ENCODE measurements around the gene TPRG1.

TPRG1 gene

GRCh38 chr3:189298469-189299375 is 127.0 kb downstream of the TPRG1 start:
- H3K4me3 Mint-ChIP-seq = no peak overlapping the region
- H3K36me3 Mint-ChIP-seq = no peaks in the 10 kb centered on the region
- H3K27ac Mint-ChIP-seq = no peak overlapping the region
- ATAC-seq (peak; percentile 93), DNase-seq (ENCODE audit: low spot score in 2 of 2) (no peak)
- H3K9me3 Mint-ChIP-seq = no peaks in the 10 kb centered on the region
- H3K4me1 Mint-ChIP-seq = peaks cover 6% of the 10 kb centered on the region

GRCh38 chr3:189300345-189300744 is 128.6 kb downstream of the TPRG1 start:
- ATAC-seq (no peak), DNase-seq (ENCODE audit: low spot score in 2 of 2) (no peak)
- Mint-ChIP-seq H3K36me3 (no peaks in the 10 kb centered on the region), H3K4me3 (no peak overlapping the region), H3K27ac (no peak overlapping the region), H3K9me3 (no peaks in the 10 kb centered on the region), H3K4me1 (peaks cover 12% of the 10 kb centered on the region)

- peaks cover 19% of the 10 kb centered on the region for H3K4me1 Mint-ChIP-seq
- ATAC-seq = no peak
- H3K27ac Mint-ChIP-seq = no peak overlapping the region
Observed at GRCh38 chr3:189301479-189301878, 129.7 kb downstream of the TPRG1 start.

GRCh38 chr3:189303584-189303983 is 131.8 kb downstream of the TPRG1 start:
- no peaks in the 10 kb centered on the region for H3K36me3 Mint-ChIP-seq
- ATAC-seq (no peak), DNase-seq (ENCODE audit: low spot score in 2 of 2) (no peak)
- H3K4me1 Mint-ChIP-seq = peaks cover 23% of the 10 kb centered on the region
- no peaks in the 10 kb centered on the region for H3K9me3 Mint-ChIP-seq
- H3K4me3 Mint-ChIP-seq = no peak overlapping the region
- no peak overlapping the region for H3K27ac Mint-ChIP-seq

More at GRCh38 chr3:189301479-189301878, 129.7 kb downstream of the TPRG1 start:
- no peak for DNase-seq (ENCODE audit: low spot score in 2 of 2)
- Mint-ChIP-seq H3K36me3 (no peaks in the 10 kb centered on the region), H3K9me3 (no peaks in the 10 kb centered on the region), H3K4me3 (no peak overlapping the region)

GRCh38 chr3:189304465-189305351 is 132.9 kb downstream of the TPRG1 start:
- Mint-ChIP-seq H3K36me3 (no peaks in the 10 kb centered on the region), H3K4me1 (peaks cover 23% of the 10 kb centered on the region), H3K4me3 (peak overlapping the region; percentile 30), H3K9me3 (no peaks in the 10 kb centered on the region), H3K27ac (peak overlapping the region; percentile 64)
- peak; percentile 57 for ATAC-seq
- no peak for DNase-seq (ENCODE audit: low spot score in 2 of 2)

- DNase-seq (ENCODE audit: low spot score in 2 of 2) (no peak), ATAC-seq (peak; percentile 90)
- peaks cover 23% of the 10 kb centered on the region for H3K4me1 Mint-ChIP-seq
- peaks cover 6% of the 10 kb centered on the region for H3K36me3 Mint-ChIP-seq
- H3K4me3 Mint-ChIP-seq = peak overlapping the region; percentile 30
- H3K27ac Mint-ChIP-seq = peak overlapping the region; percentile 64
- H3K9me3 Mint-ChIP-seq = no peaks in the 10 kb centered on the region
Observed at GRCh38 chr3:189305412-189305811, 133.6 kb downstream of the TPRG1 start.

- H3K36me3 Mint-ChIP-seq = peaks cover 22% of the 10 kb centered on the region
- ATAC-seq = peak; percentile 68
Observed at GRCh38 chr3:189307963-189308362, 136.2 kb downstream of the TPRG1 start.

GRCh38 chr3:189308608-189309007 is 136.8 kb downstream of the TPRG1 start:
- no peak for DNase-seq (ENCODE audit: low spot score in 2 of 2)
- Mint-ChIP-seq H3K9me3 (no peaks in the 10 kb centered on the region), H3K4me1 (peaks cover 23% of the 10 kb centered on the region), H3K4me3 (peak overlapping the region; percentile 43), H3K36me3 (peaks cover 27% of the 10 kb centered on the region), H3K27ac (peak overlapping the region; percentile 88)
- no peak for ATAC-seq

More at GRCh38 chr3:189307963-189308362, 136.2 kb downstream of the TPRG1 start:
- no peaks in the 10 kb centered on the region for H3K9me3 Mint-ChIP-seq
- DNase-seq (ENCODE audit: low spot score in 2 of 2) = no peak
- peak overlapping the region; percentile 43 for H3K4me3 Mint-ChIP-seq
- H3K27ac Mint-ChIP-seq = peak overlapping the region; percentile 88
- H3K4me1 Mint-ChIP-seq = peaks cover 23% of the 10 kb centered on the region

GRCh38 chr3:189309400-189309975 is 137.7 kb downstream of the TPRG1 start:
- Mint-ChIP-seq H3K27ac (peak overlapping the region; percentile 44), H3K4me1 (peaks cover 23% of the 10 kb centered on the region), H3K9me3 (no peaks in the 10 kb centered on the region), H3K36me3 (peaks cover 27% of the 10 kb centered on the region), H3K4me3 (peak overlapping the region; percentile 43)
- DNase-seq (ENCODE audit: low spot score in 2 of 2) = no peak
- ATAC-seq = no peak

- H3K36me3 Mint-ChIP-seq = peaks cover 36% of the 10 kb centered on the region
- peaks cover 9% of the 10 kb centered on the region for H3K4me1 Mint-ChIP-seq
- H3K9me3 Mint-ChIP-seq = no peaks in the 10 kb centered on the region
- H3K4me3 Mint-ChIP-seq = peak overlapping the region; percentile 19
- H3K27ac Mint-ChIP-seq = no peak overlapping the region
- DNase-seq (ENCODE audit: low spot score in 2 of 2) = no peak
- no peak for ATAC-seq
Observed at GRCh38 chr3:189311521-189311920, 139.8 kb downstream of the TPRG1 start.

GRCh38 chr3:189312866-189313265 is 141.1 kb downstream of the TPRG1 start:
- H3K36me3 Mint-ChIP-seq = peaks cover 36% of the 10 kb centered on the region
- peaks cover 7% of the 10 kb centered on the region for H3K4me1 Mint-ChIP-seq
- H3K4me3 Mint-ChIP-seq = no peak overlapping the region
- DNase-seq (ENCODE audit: low spot score in 2 of 2) = no peak
- ATAC-seq = no peak
- H3K27ac Mint-ChIP-seq = no peak overlapping the region
- no peaks in the 10 kb centered on the region for H3K9me3 Mint-ChIP-seq

GRCh38 chr3:189316296-189317019 is 144.7 kb downstream of the TPRG1 start:
- Mint-ChIP-seq H3K27ac (no peak overlapping the region), H3K4me1 (no peaks in the 10 kb centered on the region), H3K4me3 (no peak overlapping the region), H3K36me3 (peaks cover 45% of the 10 kb centered on the region), H3K9me3 (no peaks in the 10 kb centered on the region)
- ATAC-seq (no peak), DNase-seq (ENCODE audit: low spot score in 2 of 2) (no peak)

- H3K4me3 Mint-ChIP-seq = no peak overlapping the region
- ATAC-seq (no peak), DNase-seq (ENCODE audit: low spot score in 2 of 2) (no peak)
- no peak overlapping the region for H3K27ac Mint-ChIP-seq
- H3K36me3 Mint-ChIP-seq = peaks cover 40% of the 10 kb centered on the region
- no peaks in the 10 kb centered on the region for H3K9me3 Mint-ChIP-seq
- H3K4me1 Mint-ChIP-seq = no peaks in the 10 kb centered on the region
Observed at GRCh38 chr3:189317911-189318310, 146.1 kb downstream of the TPRG1 start.

- H3K27ac Mint-ChIP-seq = no peak overlapping the region
- ATAC-seq = no peak
- peaks cover 33% of the 10 kb centered on the region for H3K36me3 Mint-ChIP-seq
Observed at GRCh38 chr3:189320511-189320910, 148.7 kb downstream of the TPRG1 start.

More at GRCh38 chr3:189320511-189320910, 148.7 kb downstream of the TPRG1 start:
- H3K4me1 Mint-ChIP-seq = peaks cover 23% of the 10 kb centered on the region
- H3K4me3 Mint-ChIP-seq = no peak overlapping the region
- H3K9me3 Mint-ChIP-seq = no peaks in the 10 kb centered on the region
- no peak for DNase-seq (ENCODE audit: low spot score in 2 of 2)
